Keratinocyte (primary cell): ENCODE data around the gene MARCHF10. TPM values are rescaled to one million over a fixed set of nuclear protein-coding genes. Genes with fewer than 3 reads are reported as not detected.

Experiments
- DNase-seq: peaks from one replicate; pipeline ENCODE4 v3.0.0-alpha.2; 2011; ENCODE audit warnings: low read depth, missing footprints, low spot score
- FAIRE-seq: peaks from 2 replicates; lab custom pipeline; 2011; peaks lifted over from hg19 to GRCh38; lab: Jason Lieb, UNC
- H2AFZ ChIP-seq: 2 replicates; pipeline ENCODE4 v1.6.0; 2012; ENCODE audit warnings: low read length, control low read depth, inconsistent platforms; ENCODE audit not compliant: control insufficient read depth
- H3K27ac ChIP-seq: 2 replicates; pipeline ENCODE4 v1.5.1; 2011; ENCODE audit warnings: low read length; ENCODE audit not compliant: control insufficient read depth, insufficient read depth
- H3K27me3 ChIP-seq: 3 replicates; pipeline ENCODE4 v1.6.0; 2011; ENCODE audit warnings: low read length; ENCODE audit not compliant: control insufficient read depth, insufficient read depth; ENCODE audit errors: extremely low read depth
- H3K36me3 ChIP-seq, 2 experiments: 2 replicates in 1 of 2; 3 replicates in 1 of 2; pipeline ENCODE4 v1.5.1; 2011; ENCODE audit warnings: low read length in 2 of 2, mild to moderate bottlenecking in 1 of 2; ENCODE audit not compliant: control insufficient read depth in 2 of 2, insufficient read depth in 2 of 2; ENCODE audit errors: extremely low read depth in 1 of 2
- H3K4me1 ChIP-seq: 3 replicates; pipeline ENCODE4 v1.5.1; 2011; ENCODE audit warnings: low read length; ENCODE audit not compliant: control insufficient read depth, insufficient read depth; ENCODE audit errors: extremely low read depth
- H3K4me2 ChIP-seq: 3 replicates; pipeline ENCODE4 v1.6.0; 2011; ENCODE audit warnings: low read depth, low read length; ENCODE audit not compliant: control insufficient read depth, insufficient read depth; ENCODE audit errors: extremely low read depth
- H3K4me3 ChIP-seq, 3 experiments: fragments of 200-600 bp in 1 of 3; sonication (generic) in 1 of 3; 2 replicates in 2 of 3; 3 replicates in 1 of 3; pipeline ENCODE4 v1.5.1; 2011 to 2016; ENCODE audit warnings: low read length in 3 of 3, mild to moderate bottlenecking in 3 of 3, control low read depth in 2 of 3, inconsistent platforms in 1 of 3, low read depth in 1 of 3, mixed read lengths in 1 of 3, mixed run types in 1 of 3, moderate library complexity in 1 of 3; ENCODE audit not compliant: control insufficient read depth in 2 of 3, insufficient read depth in 2 of 3; ENCODE audit errors: extremely low read depth in 1 of 3
- H3K79me2 ChIP-seq: 2 replicates; pipeline ENCODE4 v1.6.0; 2012; ENCODE audit warnings: low read length; ENCODE audit not compliant: control insufficient read depth, insufficient read depth
- H3K9ac ChIP-seq: 3 replicates; pipeline ENCODE4 v1.6.0; 2011; ENCODE audit warnings: low read length; ENCODE audit not compliant: control insufficient read depth, insufficient read depth; ENCODE audit errors: extremely low read depth
- H3K9me1 ChIP-seq: 3 replicates; pipeline ENCODE4 v1.6.0; 2011; ENCODE audit warnings: low read length; ENCODE audit not compliant: control insufficient read depth, insufficient read depth; ENCODE audit errors: extremely low read depth
- H3K9me3 ChIP-seq: 2 replicates; pipeline ENCODE4 v1.5.1; 2012; ENCODE audit warnings: low read depth, low read length; ENCODE audit not compliant: control insufficient read depth
- H4K20me1 ChIP-seq: 3 replicates; pipeline ENCODE4 v1.6.0; 2011; ENCODE audit warnings: low read length; ENCODE audit not compliant: control insufficient read depth, insufficient read depth; ENCODE audit errors: extremely low read depth
- CTCF ChIP-seq, 3 experiments: IDR thresholded peaks in 1 of 3; conservative IDR thresholded peaks in 1 of 3; optimal IDR thresholded peaks in 1 of 3; 2 replicates in 2 of 3; 3 replicates in 1 of 3; pipeline versions ENCODE3 to v1.5.1; 2011; ENCODE audit warnings: low read length in 3 of 3, mild to moderate bottlenecking in 3 of 3, moderate library complexity in 2 of 3, control low read depth in 1 of 3, inconsistent platforms in 1 of 3; ENCODE audit not compliant: insufficient read depth in 2 of 3; ENCODE audit errors: extremely low read depth in 1 of 3
- EZH2 ChIP-seq: IDR thresholded peaks from one replicate; pipeline ENCODE4 v1.6.1; 2012; ENCODE audit warnings: inconsistent platforms, mild to moderate bottlenecking, low read length, moderate library complexity
- dilution Hi-C: fragments of 300-500 bp; cut with MboI; formaldehyde crosslinking; loops from one replicate; pipeline ENCODE4 v1.7.0; 2020; ENCODE audit warnings: low sequenced_read_pairs; ENCODE audit not compliant: extremely low pct_ligation_motif_present
- polyA plus RNA-seq, 5 experiments: library from polyadenylated mRNA; depleted of rRNA in 3 of 5; stranded (reverse) in 3 of 5; stranded (forward) in 1 of 5; unstranded in 1 of 5; fragments of >200 nt; gene quantifications; 1 replicate in 1 of 5; 2 replicates in 3 of 5; 3 replicates in 1 of 5; pipeline versions ENCODE4 v1.2.1 to v1.2.3, GENCODE V29; 2011 to 2012; ENCODE audit warnings: missing spikeins in 2 of 5, low read depth in 1 of 5, low replicate concordance in 1 of 5

Gene MARCHF10
- polyA plus RNA-seq, 1 donor (not counting 4 experiments of a cell fraction or from before 2014, with no cell fraction given) = not detected

GRCh38 chr17:62801553-62802114 is 6.5 kb downstream of the MARCHF10 start:
- Histone ChIP-seq H3K9me1 (no peaks in the 10 kb centered on the region), H3K4me1 (peaks cover 11% of the 10 kb centered on the region), H3K9ac (no peak overlapping the region), H3K79me2 (no peaks in the 10 kb centered on the region), H3K27ac (no peak overlapping the region), H3K36me3 (no peaks in the 10 kb centered on the region), H3K9me3 (no peaks in the 10 kb centered on the region), H2AFZ (no peak overlapping the region), H3K4me2 (no peak overlapping the region), H4K20me1 (no peaks in the 10 kb centered on the region), H3K4me3 (no peak overlapping the region), H3K27me3 (no peaks in the 10 kb centered on the region)
- FAIRE-seq = peak; percentile 29
- dilution Hi-C loops = no loop called here
- no peak for DNase-seq
- TF ChIP-seq EZH2 (no peak), CTCF (optimal IDR thresholded peaks at IDR 0.05 in 1 of 3, IDR thresholded peaks at IDR 0.05 in 1 of 3, conservative IDR thresholded peaks at IDR 0.05 in 1 of 3; ENCODE audit: extremely low read depth in 1 of 3, insufficient read depth in 2 of 3, low read length in 3 of 3) (no peak)

GRCh38 chr17:62800585-62800984 is 7.5 kb downstream of the MARCHF10 start:
- dilution Hi-C loops = no loop called here
- H3K9me3 ChIP-seq = no peaks in the 10 kb centered on the region
- peak overlapping the region; percentile 80 for H3K4me2 ChIP-seq
- peak overlapping the region; percentile 61 for H2AFZ ChIP-seq
- no peaks in the 10 kb centered on the region for H3K36me3 ChIP-seq
- H3K27me3 ChIP-seq = no peaks in the 10 kb centered on the region
- peak overlapping the region; percentile 64 for H3K9ac ChIP-seq
- peak overlapping the region; percentile 44 for H3K27ac ChIP-seq
- H4K20me1 ChIP-seq = no peaks in the 10 kb centered on the region
- DNase-seq (no peak), FAIRE-seq (peak; percentile 87)
- peaks cover 11% of the 10 kb centered on the region for H3K4me1 ChIP-seq
- no peaks in the 10 kb centered on the region for H3K79me2 ChIP-seq
- H3K9me1 ChIP-seq = no peaks in the 10 kb centered on the region
- no peak for TF ChIP-seq CTCF (optimal IDR thresholded peaks at IDR 0.05 in 1 of 3, IDR thresholded peaks at IDR 0.05 in 1 of 3, conservative IDR thresholded peaks at IDR 0.05 in 1 of 3; ENCODE audit: extremely low read depth in 1 of 3, insufficient read depth in 2 of 3, low read length in 3 of 3)
- TF ChIP-seq EZH2 = no peak
- H3K4me3 ChIP-seq = peak overlapping the region in 1 of 3 experiments; percentile 32
